ENCODE data around the gene NRXN3.

The NRXN3 gene

GRCh38 chr14:79660053-79660939 lies 1490.1 kb downstream of the NRXN3 start:
- in situ Hi-C loops (cut with HindIII; ENCODE audit: low pct_ligation_motif_present, low pct_unique_long_range_greater_than_20kb, low sequenced_read_pairs) = no loop called here
- no peak for DNase-seq

GRCh38 chr14:79661752-79662151 lies 1491.6 kb downstream of the NRXN3 start:
- in situ Hi-C loops (cut with HindIII; ENCODE audit: low pct_ligation_motif_present, low pct_unique_long_range_greater_than_20kb, low sequenced_read_pairs) = no loop called here
- DNase-seq = no peak

GRCh38 chr14:79663453-79663852 lies 1493.3 kb downstream of the NRXN3 start:
- DNase-seq = no peak
- in situ Hi-C loops (cut with HindIII; ENCODE audit: low pct_ligation_motif_present, low pct_unique_long_range_greater_than_20kb, low sequenced_read_pairs) = no loop called here

GRCh38 chr14:79665556-79665955 lies 1495.4 kb downstream of the NRXN3 start:
- in situ Hi-C loops (cut with HindIII; ENCODE audit: low pct_ligation_motif_present, low pct_unique_long_range_greater_than_20kb, low sequenced_read_pairs) = no loop called here
- DNase-seq = no peak

- in situ Hi-C loops (cut with HindIII; ENCODE audit: low pct_ligation_motif_present, low pct_unique_long_range_greater_than_20kb, low sequenced_read_pairs) = no loop called here
- DNase-seq = no peak
These were observed 1498.8 kb downstream of the NRXN3 start for GRCh38 chr14:79668951-79669350.

GRCh38 chr14:79670811-79671210 lies 1500.6 kb downstream of the NRXN3 start:
- no peak for DNase-seq
- in situ Hi-C loops (cut with HindIII; ENCODE audit: low pct_ligation_motif_present, low pct_unique_long_range_greater_than_20kb, low sequenced_read_pairs) = no loop called here

GRCh38 chr14:79680087-79680486 lies 1509.9 kb downstream of the NRXN3 start:
- no peak for DNase-seq

GRCh38 chr14:79686196-79686595 lies 1516.0 kb downstream of the NRXN3 start:
- in situ Hi-C loops (cut with HindIII; ENCODE audit: low pct_ligation_motif_present, low pct_unique_long_range_greater_than_20kb, low sequenced_read_pairs) = no loop called here
- DNase-seq = no peak

More at GRCh38 chr14:79680087-79680486, 1509.9 kb downstream of the NRXN3 start:
- in situ Hi-C loops (cut with HindIII; ENCODE audit: low pct_ligation_motif_present, low pct_unique_long_range_greater_than_20kb, low sequenced_read_pairs) = no loop called here

GRCh38 chr14:79690960-79691359 lies 1520.8 kb downstream of the NRXN3 start:
- in situ Hi-C loops (cut with HindIII; ENCODE audit: low pct_ligation_motif_present, low pct_unique_long_range_greater_than_20kb, low sequenced_read_pairs) = no loop called here
- no peak for DNase-seq

- no peak for DNase-seq
- in situ Hi-C loops (cut with HindIII; ENCODE audit: low pct_ligation_motif_present, low pct_unique_long_range_greater_than_20kb, low sequenced_read_pairs) = no loop called here
These were observed 1523.8 kb downstream of the NRXN3 start for GRCh38 chr14:79693935-79694334.

- in situ Hi-C loops (cut with HindIII; ENCODE audit: low pct_ligation_motif_present, low pct_unique_long_range_greater_than_20kb, low sequenced_read_pairs) = no loop called here
- DNase-seq = no peak
These were observed 1525.1 kb downstream of the NRXN3 start for GRCh38 chr14:79695307-79695706.

- in situ Hi-C loops (cut with HindIII; ENCODE audit: low pct_ligation_motif_present, low pct_unique_long_range_greater_than_20kb, low sequenced_read_pairs) = no loop called here
- DNase-seq = no peak
These were observed 1528.1 kb downstream of the NRXN3 start for GRCh38 chr14:79698298-79698711.

- no peak for DNase-seq
- in situ Hi-C loops (cut with HindIII; ENCODE audit: low pct_ligation_motif_present, low pct_unique_long_range_greater_than_20kb, low sequenced_read_pairs) = no loop called here
These were observed 1529.0 kb downstream of the NRXN3 start for GRCh38 chr14:79699206-79699605.

GRCh38 chr14:79701371-79701770 lies 1531.2 kb downstream of the NRXN3 start:
- DNase-seq = no peak
- in situ Hi-C loops (cut with HindIII; ENCODE audit: low pct_ligation_motif_present, low pct_unique_long_range_greater_than_20kb, low sequenced_read_pairs) = no loop called here

- DNase-seq = no peak
- in situ Hi-C loops (cut with HindIII; ENCODE audit: low pct_ligation_motif_present, low pct_unique_long_range_greater_than_20kb, low sequenced_read_pairs) = no loop called here
These were observed 1532.0 kb downstream of the NRXN3 start for GRCh38 chr14:79702197-79702596.

- no peak for DNase-seq
- in situ Hi-C loops (cut with HindIII; ENCODE audit: low pct_ligation_motif_present, low pct_unique_long_range_greater_than_20kb, low sequenced_read_pairs) = no loop called here
These were observed 1533.0 kb downstream of the NRXN3 start for GRCh38 chr14:79703209-79703608.

GRCh38 chr14:79704041-79704807 lies 1534.1 kb downstream of the NRXN3 start:
- DNase-seq = no peak
- in situ Hi-C loops (cut with HindIII; ENCODE audit: low pct_ligation_motif_present, low pct_unique_long_range_greater_than_20kb, low sequenced_read_pairs) = no loop called here

GRCh38 chr14:79705126-79705894 lies 1535.1 kb downstream of the NRXN3 start:
- in situ Hi-C loops (cut with HindIII; ENCODE audit: low pct_ligation_motif_present, low pct_unique_long_range_greater_than_20kb, low sequenced_read_pairs) = no loop called here

GRCh38 chr14:79706382-79706781 lies 1536.2 kb downstream of the NRXN3 start:
- no peak for DNase-seq
- in situ Hi-C loops (cut with HindIII; ENCODE audit: low pct_ligation_motif_present, low pct_unique_long_range_greater_than_20kb, low sequenced_read_pairs) = no loop called here

More at GRCh38 chr14:79705126-79705894, 1535.1 kb downstream of the NRXN3 start:
- DNase-seq = no peak

Measured in ACHN (cell line).